Pulmonary artery endothelial cell (primary cell): ENCODE data around the gene ABAT. TPM values are rescaled to one million over a fixed set of nuclear protein-coding genes. Genes with fewer than 3 reads are reported as not detected.

Source experiments
- DNase-seq: peaks from one replicate; pipeline ENCODE4 v3.0.0-alpha.2; 2011; ENCODE audit warnings: low read depth, low spot score
- total RNA-seq: library from RNA; depleted of rRNA; stranded (reverse); fragments of >200 nt; gene quantifications from 2 replicates; pipeline ENCODE4 v1.2.3, GENCODE V29; 2014

The ABAT gene
- total RNA-seq = 1.3 and 2.6 TPM in 2 replicates

- DNase-seq = no peak
Observed at GRCh38 chr16:8674413-8675022, at the start of gene ABAT. Gene ABAT, plus strand, starts transcription at chr16:8674617. Its CDS starts 61,123 bp downstream, at chr16:8735740.

GRCh38 chr16:8625491-8626087, 48.8 kb upstream of the ABAT start:
- DNase-seq = no peak

GRCh38 chr16:8626946-8627345, 47.5 kb upstream of the ABAT start:
- DNase-seq = no peak

- DNase-seq = no peak
Observed at GRCh38 chr16:8627456-8627855, 47.0 kb upstream of the ABAT start.

- no peak for DNase-seq
Observed at GRCh38 chr16:8628981-8629725, 45.3 kb upstream of the ABAT start.

GRCh38 chr16:8630255-8630953, 44.0 kb upstream of the ABAT start:
- DNase-seq = no peak

GRCh38 chr16:8631373-8631772, 43.0 kb upstream of the ABAT start:
- DNase-seq = no peak

- no peak for DNase-seq
Observed at GRCh38 chr16:8631818-8632465, 42.5 kb upstream of the ABAT start.

- DNase-seq = no peak
Observed at GRCh38 chr16:8632675-8633182, 41.7 kb upstream of the ABAT start.

GRCh38 chr16:8634991-8635736, 39.3 kb upstream of the ABAT start:
- no peak for DNase-seq

GRCh38 chr16:8639694-8640093, 34.7 kb upstream of the ABAT start:
- DNase-seq = no peak

- DNase-seq = no peak
Observed at GRCh38 chr16:8641671-8642070, 32.7 kb upstream of the ABAT start.

GRCh38 chr16:8642146-8642545, 32.3 kb upstream of the ABAT start:
- no peak for DNase-seq

GRCh38 chr16:8644211-8645140, 29.9 kb upstream of the ABAT start:
- DNase-seq = no peak

GRCh38 chr16:8645141-8645521, 29.3 kb upstream of the ABAT start:
- no peak for DNase-seq

GRCh38 chr16:8645831-8646230, 28.6 kb upstream of the ABAT start:
- no peak for DNase-seq

GRCh38 chr16:8646326-8647053, 27.9 kb upstream of the ABAT start:
- DNase-seq = no peak

GRCh38 chr16:8647721-8648318, 26.6 kb upstream of the ABAT start:
- no peak for DNase-seq

GRCh38 chr16:8648877-8649276, 25.5 kb upstream of the ABAT start:
- DNase-seq = no peak
